DND-41 (cell line): ENCODE measurements around the gene NXPE3.
A peak's percentile ranks its signal among the peaks of the same experiment; 100 is the strongest.

Source experiments
- ATAC-seq: fragments of 200-7000 bp; cut with Tn5 transposase; 3 replicates; pipeline ENCODE4 v1.9.1; 2021; ENCODE audit warnings: low read depth; ENCODE audit not compliant: insufficient read depth
- DNase-seq: peaks from one replicate; pipeline ENCODE4 v3.0.0-alpha.2; 2020
- H2AFZ ChIP-seq: 2 replicates; pipeline ENCODE4 v1.6.0; 2012; ENCODE audit warnings: low read depth, low read length
- H3K27ac ChIP-seq: 2 replicates; pipeline ENCODE4 v1.5.1; 2012; ENCODE audit warnings: low read length, inconsistent platforms
- H3K27me3 ChIP-seq: fragments of 200-600 bp; sonication (generic); 2 replicates; pipeline ENCODE4 v1.6.0; 2012; ENCODE audit warnings: low read length, mild to moderate bottlenecking, inconsistent platforms; ENCODE audit not compliant: insufficient read depth, poor library complexity
- H3K36me3 ChIP-seq: 2 replicates; pipeline ENCODE4 v1.5.1; 2012; ENCODE audit warnings: low read length, inconsistent platforms; ENCODE audit not compliant: insufficient read depth
- H3K4me1 ChIP-seq: 2 replicates; pipeline ENCODE4 v1.5.1; 2012; ENCODE audit warnings: mild to moderate bottlenecking, low read length; ENCODE audit not compliant: insufficient read depth
- H3K4me2 ChIP-seq: 2 replicates; pipeline ENCODE4 v1.6.0; 2012; ENCODE audit warnings: mild to moderate bottlenecking, moderate library complexity, low read length, inconsistent platforms; ENCODE audit not compliant: insufficient read depth
- H3K4me3 ChIP-seq, 2 experiments: fragments of 200-600 bp in 1 of 2; shearing (Covaris generic) in 1 of 2; 2 replicates each; pipeline ENCODE4 v1.5.1; 2012 to 2016; ENCODE audit warnings: inconsistent platforms in 2 of 2, low read length in 2 of 2, mild to moderate bottlenecking in 2 of 2, low read depth in 1 of 2, moderate library complexity in 1 of 2
- H3K79me2 ChIP-seq: 2 replicates; pipeline ENCODE4 v1.6.0; 2012; ENCODE audit warnings: low read length, inconsistent platforms; ENCODE audit not compliant: insufficient read depth
- H3K9ac ChIP-seq: 2 replicates; pipeline ENCODE4 v1.6.0; 2012; ENCODE audit warnings: low read depth, mild to moderate bottlenecking, inconsistent platforms, low read length, moderate library complexity
- H3K9me3 ChIP-seq: 2 replicates; pipeline ENCODE4 v1.5.1; 2012; ENCODE audit warnings: low read length, moderate library complexity, mild to moderate bottlenecking, inconsistent platforms; ENCODE audit not compliant: insufficient read depth, severe bottlenecking
- H4K20me1 ChIP-seq: 2 replicates; pipeline ENCODE4 v1.6.0; 2012; ENCODE audit warnings: low read length; ENCODE audit not compliant: insufficient read depth
- CTCF ChIP-seq: IDR thresholded peaks from 2 replicates; pipeline ENCODE4 v1.5.1; 2012; ENCODE audit warnings: borderline replicate concordance, low read length, moderate library complexity, mild to moderate bottlenecking; ENCODE audit not compliant: poor library complexity, severe bottlenecking; ENCODE audit errors: extremely low read depth
- EZH2 ChIP-seq: IDR thresholded peaks from 3 replicates; pipeline ENCODE4 v1.6.1; 2012; ENCODE audit warnings: borderline replicate concordance, low read depth, mild to moderate bottlenecking, moderate library complexity, low read length, inconsistent platforms; ENCODE audit not compliant: severe bottlenecking

The NXPE3 gene

GRCh38 chr3:101848754-101849713 lies 70.0 kb downstream of the NXPE3 start, which contains the start of gene NFKBIZ:
TSS of gene NFKBIZ (plus strand) at chr3:101849514. CDS start at chr3:101849629, 115 bp downstream.
- H3K9ac ChIP-seq: peak within 1 kb of the TSS; percentile 83
- no peaks in the 10 kb centered on the region for H4K20me1 ChIP-seq
- ATAC-seq (peak; percentile 84), DNase-seq (peak; percentile 89)
- H2AFZ ChIP-seq: peak within 1 kb of the TSS; percentile 91
- peaks cover 22% of the 10 kb centered on the region for H3K79me2 ChIP-seq
- peaks cover 23% of the 10 kb centered on the region for H3K4me1 ChIP-seq
- peak within 1 kb of the TSS; percentile 61 for H3K4me2 ChIP-seq
- H3K27ac ChIP-seq: peak within 1 kb of the TSS; percentile 74
- H3K27me3 ChIP-seq: no peaks in the 10 kb centered on the region
- peaks cover 25% of the 10 kb centered on the region for H3K36me3 ChIP-seq
- no peak for TF ChIP-seq EZH2
- no peaks in the 10 kb centered on the region for H3K9me3 ChIP-seq
- peak within 1 kb of the TSS; percentile 89 to 97 for H3K4me3 ChIP-seq

GRCh38 chr3:101849714-101850245 lies 70.8 kb downstream of the NXPE3 start:
- H2AFZ ChIP-seq: peak overlapping the region; percentile 36
- DNase-seq (peak; percentile 58), ATAC-seq (peak; percentile 61)
- H3K27ac ChIP-seq: peak overlapping the region; percentile 74
- H3K4me2 ChIP-seq: peak overlapping the region; percentile 61
- H3K9ac ChIP-seq: peak overlapping the region; percentile 83
- TF ChIP-seq EZH2 (no peak), CTCF (peak; percentile 34)
- H3K9me3 ChIP-seq: no peaks in the 10 kb centered on the region
- peaks cover 23% of the 10 kb centered on the region for H3K4me1 ChIP-seq
- peaks cover 32% of the 10 kb centered on the region for H3K36me3 ChIP-seq
- H3K79me2 ChIP-seq: peaks cover 22% of the 10 kb centered on the region
- no peaks in the 10 kb centered on the region for H4K20me1 ChIP-seq
- peak overlapping the region; percentile 89 to 97 for H3K4me3 ChIP-seq
- H3K27me3 ChIP-seq: no peaks in the 10 kb centered on the region

- peak overlapping the region; percentile 89 to 97 for H3K4me3 ChIP-seq
- no peak for TF ChIP-seq EZH2
- TF ChIP-seq CTCF: no peak
- H3K4me2 ChIP-seq: peak overlapping the region; percentile 61
- H3K79me2 ChIP-seq: peaks cover 22% of the 10 kb centered on the region
- peak overlapping the region; percentile 83 for H3K9ac ChIP-seq
- peak overlapping the region; percentile 36 for H2AFZ ChIP-seq
- H3K36me3 ChIP-seq: peaks cover 39% of the 10 kb centered on the region
- peaks cover 23% of the 10 kb centered on the region for H3K4me1 ChIP-seq
- no peaks in the 10 kb centered on the region for H3K9me3 ChIP-seq
- DNase-seq: peak; percentile 33
- no peaks in the 10 kb centered on the region for H3K27me3 ChIP-seq
- peak overlapping the region; percentile 74 for H3K27ac ChIP-seq
- no peaks in the 10 kb centered on the region for H4K20me1 ChIP-seq
- ATAC-seq: peak; percentile 17
These were observed 71.4 kb downstream of the NXPE3 start for GRCh38 chr3:101850246-101851051.
